Breast epithelium (tissue), 4 donors: Measurements from ENCODE around the gene SLC25A21. TPM values are rescaled to one million over a fixed set of nuclear protein-coding genes. Genes with fewer than 3 reads are reported as not detected.
"Not testable (repeated sequence)": the region's sequence is repeated elsewhere in the genome, so short reads cannot be mapped to it uniquely, and the experiment has no call there.

Experiments
- DNase-seq, 2 donors: peaks; one replicate each; pipeline ENCODE4 v3.0.0-alpha.2; 2019; ENCODE audit warnings: low spot score in 2 of 2
- H3K27ac ChIP-seq, 2 donors: fragments of 200-600 bp; sonication (generic) in 1 of 2; one replicate each; pipeline ENCODE4 v1.5.1; 2016 to 2019; ENCODE audit warnings: mild to moderate bottlenecking in 1 of 2
- H3K27me3 ChIP-seq, 2 donors: fragments of 200-600 bp; sonication (generic) in 1 of 2; one replicate each; pipeline versions ENCODE4 v1.5.1 to v1.6.0; 2017 to 2019; ENCODE audit warnings: control low read depth in 1 of 2, mild to moderate bottlenecking in 1 of 2
- H3K36me3 ChIP-seq: fragments of 200-600 bp; one replicate; pipeline ENCODE4 v1.5.1; 2019
- H3K4me1 ChIP-seq, 2 donors: fragments of 200-600 bp; sonication (generic); one replicate each; pipeline ENCODE4 v1.5.1; 2016 to 2019; ENCODE audit warnings: control low read depth in 1 of 2
- H3K4me3 ChIP-seq, 3 donors: fragments of 200-600 bp; sonication (generic); 1 replicate in 2 of 3; 2 replicates in 1 of 3; pipeline ENCODE4 v1.5.1; 2016 to 2019; ENCODE audit warnings: mild to moderate bottlenecking in 3 of 3, moderate library complexity in 2 of 3
- H3K9me3 ChIP-seq, 2 donors: fragments of 200-600 bp; sonication (generic) in 1 of 2; one replicate each; pipeline ENCODE4 v1.5.1; 2016 to 2019; ENCODE audit warnings: control low read depth in 1 of 2
- POLR2A ChIP-seq: fragments of 450-650 bp; IDR thresholded peaks from one replicate; pipeline ENCODE4 v1.6.1; 2016; ENCODE audit warnings: antibody characterized with exemption, mild to moderate bottlenecking, moderate library complexity
- POLR2AphosphoS5 ChIP-seq, 3 donors: sonication (generic); formaldehyde crosslinking; IDR thresholded peaks; one replicate each; pipeline ENCODE4 v1.6.1; 2017; ENCODE audit warnings: antibody characterized with exemption in 3 of 3
- intact Hi-C: fragments of 100-400 bp; cut with DNase I; formaldehyde crosslinking; loops from one replicate; pipeline ENCODE4 v1.15.1; 2023; ENCODE audit warnings: low total_unique reads
- total RNA-seq, 3 donors: library from RNA; depleted of rRNA; stranded (reverse); fragments of >200 nt; gene quantifications; one replicate each; pipeline ENCODE4 v1.1.0, GENCODE V29; 2016
- TF ChIP-seq, protein P1 (sequence below), 3 donors: fragments of 450-650 bp; IDR thresholded peaks; one replicate each; pipeline ENCODE4 v1.5.1; 2016 to 2017; ENCODE audit warnings: antibody characterized with exemption in 3 of 3, mild to moderate bottlenecking in 3 of 3, moderate library complexity in 3 of 3

The SLC25A21 gene
- total RNA-seq, 3 donors from 2014 or later = 0.66 to 2.3 (median 1.6) TPM

DNA sequence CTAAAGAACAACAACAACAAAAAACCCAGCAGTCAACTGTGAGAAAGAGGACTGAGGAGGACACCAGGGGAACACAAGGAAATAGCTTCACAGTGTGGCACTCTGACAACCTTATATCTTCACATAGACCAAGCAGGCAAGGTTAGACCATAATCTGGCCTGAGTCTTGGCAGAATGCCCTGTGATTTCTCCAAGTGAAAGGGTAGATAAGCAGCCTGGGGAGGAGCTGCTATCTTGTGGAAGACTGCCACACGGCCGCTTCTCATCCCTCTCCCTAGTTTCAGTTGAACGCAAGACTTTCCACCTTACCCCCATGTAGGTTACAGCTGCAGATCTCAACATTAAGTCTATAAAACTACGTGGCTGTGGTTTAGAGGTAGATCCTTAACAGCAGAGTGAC, 3.7 kb downstream of the SLC25A21 start:
- Histone ChIP-seq H3K36me3 (no peaks in the 10 kb centered on the region), H3K4me3 (no peak overlapping the region), H3K9me3 (no peaks in the 10 kb centered on the region), H3K4me1 (no peaks in the 10 kb centered on the region), H3K27ac (no peak overlapping the region), H3K27me3 (no peaks in the 10 kb centered on the region)
- TF ChIP-seq POLR2AphosphoS5 (IDR thresholded peaks at IDR 0.05) = no peak
- TF ChIP-seq, protein P1, sequence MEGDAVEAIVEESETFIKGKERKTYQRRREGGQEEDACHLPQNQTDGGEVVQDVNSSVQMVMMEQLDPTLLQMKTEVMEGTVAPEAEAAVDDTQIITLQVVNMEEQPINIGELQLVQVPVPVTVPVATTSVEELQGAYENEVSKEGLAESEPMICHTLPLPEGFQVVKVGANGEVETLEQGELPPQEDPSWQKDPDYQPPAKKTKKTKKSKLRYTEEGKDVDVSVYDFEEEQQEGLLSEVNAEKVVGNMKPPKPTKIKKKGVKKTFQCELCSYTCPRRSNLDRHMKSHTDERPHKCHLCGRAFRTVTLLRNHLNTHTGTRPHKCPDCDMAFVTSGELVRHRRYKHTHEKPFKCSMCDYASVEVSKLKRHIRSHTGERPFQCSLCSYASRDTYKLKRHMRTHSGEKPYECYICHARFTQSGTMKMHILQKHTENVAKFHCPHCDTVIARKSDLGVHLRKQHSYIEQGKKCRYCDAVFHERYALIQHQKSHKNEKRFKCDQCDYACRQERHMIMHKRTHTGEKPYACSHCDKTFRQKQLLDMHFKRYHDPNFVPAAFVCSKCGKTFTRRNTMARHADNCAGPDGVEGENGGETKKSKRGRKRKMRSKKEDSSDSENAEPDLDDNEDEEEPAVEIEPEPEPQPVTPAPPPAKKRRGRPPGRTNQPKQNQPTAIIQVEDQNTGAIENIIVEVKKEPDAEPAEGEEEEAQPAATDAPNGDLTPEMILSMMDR (IDR thresholded peaks at IDR 0.05) = no peak
- TF ChIP-seq POLR2A = no peak
- no peak for DNase-seq
- intact Hi-C loops = no loop called here

DNA sequence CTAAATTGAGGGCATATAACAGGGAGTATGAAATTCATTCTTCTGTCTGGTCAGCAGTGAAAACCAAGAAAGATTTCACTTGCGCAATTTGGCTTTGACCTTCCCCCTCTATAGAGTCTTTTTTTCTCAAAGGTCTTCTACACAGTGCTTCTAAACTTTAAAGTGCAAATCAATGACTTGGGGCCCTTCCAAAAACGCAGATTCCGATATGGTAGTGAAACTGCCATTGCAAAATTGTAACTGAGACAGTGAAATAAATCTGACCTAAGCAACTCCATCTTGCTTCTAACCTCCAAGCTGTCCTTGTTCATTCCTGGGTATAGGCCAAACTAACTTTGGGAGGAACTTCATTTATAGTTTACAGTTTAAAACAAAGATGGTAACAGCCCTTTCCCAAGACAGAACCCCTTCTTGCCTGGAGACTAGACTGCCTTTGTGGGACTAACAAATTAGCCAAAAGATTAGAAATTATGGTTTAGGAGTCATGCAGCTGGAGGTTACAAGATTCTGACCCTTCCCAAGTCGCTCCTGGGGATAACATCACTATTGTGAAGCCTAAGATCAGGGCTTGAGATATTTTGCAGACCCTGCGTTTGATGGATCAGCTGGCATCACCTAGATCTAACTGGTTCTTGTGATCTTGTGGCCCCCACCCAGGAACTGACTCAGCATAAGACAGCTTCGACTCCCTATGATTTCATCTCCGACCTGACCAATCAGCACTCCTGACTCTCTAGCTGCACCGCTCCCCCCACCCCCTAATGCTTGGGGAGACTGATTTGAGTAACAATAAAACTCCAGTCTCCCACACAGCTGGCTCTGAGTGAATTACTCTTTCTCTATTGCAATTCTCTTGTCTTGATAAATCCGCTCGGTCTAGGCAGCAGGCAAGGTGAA, 5.0 kb downstream of the SLC25A21 start:
- TF ChIP-seq, protein P1 (IDR thresholded peaks at IDR 0.05) = no peak
- Histone ChIP-seq H3K36me3 (no peaks in the 10 kb centered on the region), H3K27me3 (no peaks in the 10 kb centered on the region), H3K4me3 (no peak overlapping the region), H3K9me3 (no peaks in the 10 kb centered on the region), H3K4me1 (no peaks in the 10 kb centered on the region), H3K27ac (no peak overlapping the region)
- no peak for DNase-seq
- intact Hi-C loops = no loop called here

DNA sequence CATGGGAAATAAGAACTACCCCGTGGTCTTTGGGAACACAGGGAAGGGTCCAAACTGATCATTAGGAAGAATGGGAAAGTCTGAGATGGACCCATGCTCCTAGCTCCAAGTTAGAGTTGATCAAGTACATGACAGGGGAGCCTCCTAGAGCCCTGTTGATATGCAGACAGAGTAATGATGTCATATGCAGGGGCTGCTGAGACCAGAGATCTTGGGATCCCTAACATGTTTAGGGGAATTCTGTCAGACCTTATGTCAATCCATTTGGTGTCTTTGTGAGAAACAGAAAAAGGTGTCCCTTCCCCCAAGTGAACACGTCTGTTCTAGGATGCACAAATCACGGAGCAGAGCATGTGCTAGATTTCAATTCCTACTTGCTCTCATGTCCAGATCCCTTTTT, 6.6 kb downstream of the SLC25A21 start:
- H3K4me3 ChIP-seq = no peak overlapping the region
- H3K27me3 ChIP-seq = no peaks in the 10 kb centered on the region
- DNase-seq = no peak
- no peaks in the 10 kb centered on the region for H3K9me3 ChIP-seq
- H3K4me1 ChIP-seq = no peaks in the 10 kb centered on the region
- intact Hi-C loops = no loop called here
- no peaks in the 10 kb centered on the region for H3K36me3 ChIP-seq
- TF ChIP-seq, protein P1 (IDR thresholded peaks at IDR 0.05) = no peak
- TF ChIP-seq POLR2A = no peak
- no peak for TF ChIP-seq POLR2AphosphoS5 (IDR thresholded peaks at IDR 0.05)
- no peak overlapping the region for H3K27ac ChIP-seq

DNA sequence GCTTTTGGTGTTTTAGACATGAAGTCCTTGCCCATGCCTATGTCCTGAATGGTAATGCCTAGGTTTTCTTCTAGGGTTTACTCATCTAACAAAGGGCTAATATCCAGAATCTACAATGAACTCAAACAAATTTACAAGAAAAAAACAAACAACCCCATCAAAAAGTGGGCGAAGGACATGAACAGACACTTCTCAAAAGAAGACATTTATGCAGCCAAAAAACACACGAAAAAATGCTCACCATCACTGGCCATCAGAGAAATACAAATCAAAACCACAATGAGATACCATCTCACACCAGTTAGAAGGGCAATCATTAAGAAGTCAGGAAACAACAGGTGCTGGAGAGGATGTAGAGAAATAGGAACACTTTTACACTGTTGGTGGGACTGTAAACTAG, 10.1 kb downstream of the SLC25A21 start:
- DNase-seq, H3K4me1 ChIP-seq, H3K9me3 ChIP-seq, H3K27me3 ChIP-seq, intact Hi-C loops, H3K27ac ChIP-seq, H3K36me3 ChIP-seq, H3K4me3 ChIP-seq: not testable (repeated sequence)

DNA sequence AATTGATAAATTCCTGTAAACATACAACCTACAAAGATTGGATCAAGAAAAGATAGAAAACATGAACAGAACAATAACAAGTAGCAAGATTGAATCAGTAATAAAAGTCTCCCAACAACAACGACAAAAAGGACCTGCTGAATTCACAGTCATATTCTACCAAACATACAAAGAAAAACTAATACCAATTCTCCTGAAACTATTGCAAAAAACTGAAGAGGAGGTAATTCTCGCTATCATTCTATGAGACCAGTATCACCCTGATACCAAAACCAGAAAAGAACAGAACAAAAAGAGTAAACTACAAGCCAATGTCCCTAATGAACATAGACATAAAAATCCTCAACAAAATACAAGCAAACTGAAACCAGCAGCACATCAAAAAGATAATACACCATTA, 14.4 kb downstream of the SLC25A21 start:
- Histone ChIP-seq H3K27ac (no peak overlapping the region), H3K27me3 (no peaks in the 10 kb centered on the region), H3K9me3 (peaks cover 0 to 11% of the 10 kb centered on the region in 2 donors), H3K4me1 (no peaks in the 10 kb centered on the region), H3K4me3 (no peak overlapping the region), H3K36me3 (no peaks in the 10 kb centered on the region)
- TF ChIP-seq, protein P1 (IDR thresholded peaks at IDR 0.05) = no peak
- TF ChIP-seq POLR2A (no peak), POLR2AphosphoS5 (IDR thresholded peaks at IDR 0.05) (no peak)
- intact Hi-C loops = no loop called here
- DNase-seq = no peak
